Thyroid gland (tissue), 4 donors: ENCODE data around the gene COL3A1.

Source experiments
- POLR2A ChIP-seq, 2 donors: fragments of 450-650 bp; IDR thresholded peaks; one replicate each; pipeline ENCODE4 v1.6.1; 2017; ENCODE audit warnings: antibody characterized with exemption in 2 of 2, mild to moderate bottlenecking in 2 of 2, moderate library complexity in 1 of 2
- TF ChIP-seq, protein P1 (sequence below), 6 experiments: fragments of 200-600 bp in 3 of 6; fragments of 450-650 bp in 3 of 6; sonication (generic) in 3 of 6; IDR thresholded peaks; one replicate each; pipeline ENCODE4 v1.5.1; 2016 to 2019; ENCODE audit warnings: antibody characterized with exemption in 6 of 6, mild to moderate bottlenecking in 2 of 6, inconsistent platforms in 1 of 6, moderate library complexity in 1 of 6

DNA sequence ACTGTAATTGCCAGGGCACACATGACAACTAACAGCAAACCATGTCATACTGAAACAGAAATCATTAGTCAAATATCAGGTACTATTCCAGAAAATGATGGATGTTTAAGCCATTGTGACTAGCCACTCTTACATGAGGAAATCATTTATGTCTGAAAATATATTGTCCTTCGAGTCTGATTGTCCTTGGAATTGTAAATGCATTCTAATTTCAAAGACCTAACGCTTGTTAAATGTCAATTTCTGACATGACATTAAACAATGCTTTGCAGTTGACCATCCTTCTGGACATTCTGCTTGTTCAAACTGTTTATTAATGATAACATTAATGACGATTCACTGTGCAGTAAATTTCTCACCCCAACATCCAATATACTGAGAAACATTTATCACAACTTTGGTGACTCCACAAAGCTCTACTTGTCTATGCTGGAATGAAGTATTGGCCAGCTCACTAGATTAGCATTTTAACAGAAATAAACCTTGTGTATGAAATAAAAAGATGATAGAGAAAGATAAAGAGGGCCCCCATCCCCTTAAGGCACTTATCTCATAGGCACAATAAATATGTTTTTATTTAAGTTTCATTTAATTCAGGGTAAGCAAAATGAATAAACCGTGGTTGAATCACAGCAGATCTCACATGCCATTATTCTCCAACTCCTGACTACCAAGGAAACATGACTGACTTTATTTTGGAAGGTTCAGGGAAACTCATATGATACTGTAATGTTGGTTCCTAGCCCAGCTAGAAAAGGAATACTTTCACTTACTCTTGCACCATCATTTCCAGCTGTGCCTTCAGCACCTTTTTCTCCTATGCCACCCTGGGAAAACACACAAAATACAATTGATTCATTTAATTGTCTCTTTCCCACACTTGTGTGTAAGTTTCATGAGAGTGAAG, 82.3 kb downstream of the COL3A1 start:
- TF ChIP-seq, protein P1, sequence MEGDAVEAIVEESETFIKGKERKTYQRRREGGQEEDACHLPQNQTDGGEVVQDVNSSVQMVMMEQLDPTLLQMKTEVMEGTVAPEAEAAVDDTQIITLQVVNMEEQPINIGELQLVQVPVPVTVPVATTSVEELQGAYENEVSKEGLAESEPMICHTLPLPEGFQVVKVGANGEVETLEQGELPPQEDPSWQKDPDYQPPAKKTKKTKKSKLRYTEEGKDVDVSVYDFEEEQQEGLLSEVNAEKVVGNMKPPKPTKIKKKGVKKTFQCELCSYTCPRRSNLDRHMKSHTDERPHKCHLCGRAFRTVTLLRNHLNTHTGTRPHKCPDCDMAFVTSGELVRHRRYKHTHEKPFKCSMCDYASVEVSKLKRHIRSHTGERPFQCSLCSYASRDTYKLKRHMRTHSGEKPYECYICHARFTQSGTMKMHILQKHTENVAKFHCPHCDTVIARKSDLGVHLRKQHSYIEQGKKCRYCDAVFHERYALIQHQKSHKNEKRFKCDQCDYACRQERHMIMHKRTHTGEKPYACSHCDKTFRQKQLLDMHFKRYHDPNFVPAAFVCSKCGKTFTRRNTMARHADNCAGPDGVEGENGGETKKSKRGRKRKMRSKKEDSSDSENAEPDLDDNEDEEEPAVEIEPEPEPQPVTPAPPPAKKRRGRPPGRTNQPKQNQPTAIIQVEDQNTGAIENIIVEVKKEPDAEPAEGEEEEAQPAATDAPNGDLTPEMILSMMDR (IDR thresholded peaks at IDR 0.05), result no peak
- TF ChIP-seq POLR2A (IDR thresholded peaks at IDR 0.05), result no peak
